ENCODE data around the gene CST3.
"Not testable (repeated sequence)": the region's sequence is repeated elsewhere in the genome, so short reads cannot be mapped to it uniquely, and the experiment has no call there.

The CST3 gene

DNA sequence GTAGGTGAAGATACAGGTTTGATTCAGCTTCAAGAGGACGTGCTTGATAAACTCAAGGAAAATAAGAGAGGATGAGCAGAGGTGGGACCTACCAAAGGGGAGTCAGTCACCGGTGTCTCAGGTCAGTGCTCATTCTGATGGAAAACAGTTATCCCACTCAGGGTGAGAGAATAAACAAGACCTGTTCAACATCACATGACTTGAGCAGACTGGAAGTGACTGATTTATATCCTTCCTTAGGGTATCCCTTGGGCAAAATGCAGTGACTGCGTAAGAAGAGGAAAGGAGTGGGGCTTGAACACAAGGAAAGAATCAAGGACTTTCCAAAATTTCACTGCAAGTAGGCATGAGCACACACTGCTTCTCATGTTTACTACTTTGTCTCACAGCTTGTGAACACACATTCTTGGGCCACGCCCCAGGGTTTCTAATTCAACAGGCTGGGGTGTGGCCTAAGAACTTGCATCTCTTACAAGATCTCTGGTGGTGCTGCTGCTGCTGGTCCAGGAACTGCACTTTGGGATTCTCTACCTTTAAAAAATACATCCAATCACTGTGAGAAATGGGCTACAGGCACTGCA lies 11.6 kb downstream of the CST3 start:
- TF ChIP-seq, protein P1, sequence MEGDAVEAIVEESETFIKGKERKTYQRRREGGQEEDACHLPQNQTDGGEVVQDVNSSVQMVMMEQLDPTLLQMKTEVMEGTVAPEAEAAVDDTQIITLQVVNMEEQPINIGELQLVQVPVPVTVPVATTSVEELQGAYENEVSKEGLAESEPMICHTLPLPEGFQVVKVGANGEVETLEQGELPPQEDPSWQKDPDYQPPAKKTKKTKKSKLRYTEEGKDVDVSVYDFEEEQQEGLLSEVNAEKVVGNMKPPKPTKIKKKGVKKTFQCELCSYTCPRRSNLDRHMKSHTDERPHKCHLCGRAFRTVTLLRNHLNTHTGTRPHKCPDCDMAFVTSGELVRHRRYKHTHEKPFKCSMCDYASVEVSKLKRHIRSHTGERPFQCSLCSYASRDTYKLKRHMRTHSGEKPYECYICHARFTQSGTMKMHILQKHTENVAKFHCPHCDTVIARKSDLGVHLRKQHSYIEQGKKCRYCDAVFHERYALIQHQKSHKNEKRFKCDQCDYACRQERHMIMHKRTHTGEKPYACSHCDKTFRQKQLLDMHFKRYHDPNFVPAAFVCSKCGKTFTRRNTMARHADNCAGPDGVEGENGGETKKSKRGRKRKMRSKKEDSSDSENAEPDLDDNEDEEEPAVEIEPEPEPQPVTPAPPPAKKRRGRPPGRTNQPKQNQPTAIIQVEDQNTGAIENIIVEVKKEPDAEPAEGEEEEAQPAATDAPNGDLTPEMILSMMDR (IDR thresholded peaks at IDR 0.05; ENCODE audit: borderline replicate concordance, control extremely low read depth, extremely low read depth, insufficient read depth, missing control alignments) = no peak
- in situ Hi-C loops (cut with MboI; ENCODE audit: low sequenced_read_pairs, unreplicated experiment) = no loop called here

DNA sequence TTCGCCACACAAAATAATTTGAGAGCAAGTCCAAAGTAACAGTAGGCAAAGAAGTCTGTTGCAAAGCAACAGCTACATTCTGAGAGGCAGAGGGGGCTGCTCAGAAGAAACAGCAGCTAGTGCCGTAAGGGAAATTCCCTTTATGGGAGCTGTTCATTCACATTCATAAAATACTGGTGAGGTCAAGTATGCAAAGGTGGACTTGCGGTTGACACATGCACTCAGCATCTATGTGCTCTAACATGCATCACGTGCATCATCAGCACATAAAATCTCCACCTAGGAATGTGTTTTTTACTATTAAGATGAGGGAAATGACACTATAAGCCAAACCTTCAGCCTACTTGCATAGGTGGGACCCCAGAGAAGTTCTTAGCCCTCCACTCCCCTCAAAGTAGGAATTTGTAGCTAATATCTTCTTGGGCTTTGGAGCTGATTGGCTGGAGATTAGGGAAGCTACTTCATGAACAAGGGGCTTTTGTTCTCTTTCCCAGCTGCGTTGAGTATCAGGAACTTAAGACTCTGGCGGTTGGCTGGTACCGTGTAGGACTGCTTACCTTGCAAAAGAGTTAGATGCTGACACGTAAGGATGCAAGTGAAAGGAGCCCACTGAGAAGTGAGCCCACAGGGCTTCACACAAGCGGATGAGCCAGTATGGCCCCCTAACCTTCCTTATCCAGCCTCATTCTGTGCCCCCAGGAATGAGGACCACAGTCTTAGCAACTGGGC lies 12.4 kb downstream of the CST3 start:
- TF ChIP-seq, protein P1 (IDR thresholded peaks at IDR 0.05; ENCODE audit: borderline replicate concordance, control extremely low read depth, extremely low read depth, insufficient read depth, missing control alignments) = no peak
- DNase-seq (ENCODE audit: low spot score) = no peak
- in situ Hi-C loops (cut with MboI; ENCODE audit: low sequenced_read_pairs, unreplicated experiment) = no loop called here

More for the DNA sequence above, 11.6 kb downstream of the CST3 start:
- no peak for DNase-seq (ENCODE audit: low spot score)

DNA sequence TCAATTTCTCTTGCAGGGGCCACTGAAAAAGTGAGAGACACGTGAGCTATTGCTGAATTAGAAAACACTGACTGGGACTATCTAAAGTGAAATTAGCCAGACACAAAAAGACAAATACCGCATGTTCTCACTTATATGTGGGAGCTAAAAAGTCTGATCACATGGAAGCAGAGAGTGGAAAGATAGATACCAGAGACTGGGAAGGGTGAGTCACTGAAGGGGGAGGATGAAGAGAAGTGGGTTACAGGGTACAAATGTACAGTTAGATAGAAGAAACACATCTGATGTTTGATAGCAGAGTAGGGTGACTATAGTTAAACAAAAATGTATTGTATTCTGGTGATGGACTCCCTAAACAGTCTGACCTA lies 13.4 kb downstream of the CST3 start:
- in situ Hi-C loops (cut with MboI; ENCODE audit: low sequenced_read_pairs, unreplicated experiment) = no loop called here
- DNase-seq (ENCODE audit: low spot score) = no peak
- TF ChIP-seq, protein P1 (IDR thresholded peaks at IDR 0.05; ENCODE audit: borderline replicate concordance, control extremely low read depth, extremely low read depth, insufficient read depth, missing control alignments) = no peak

- TF ChIP-seq, protein P1 (IDR thresholded peaks at IDR 0.05; ENCODE audit: borderline replicate concordance, control extremely low read depth, extremely low read depth, insufficient read depth, missing control alignments) = no peak
- no peak for DNase-seq (ENCODE audit: low spot score)
- in situ Hi-C loops (cut with MboI; ENCODE audit: low sequenced_read_pairs, unreplicated experiment) = no loop called here
Measured at GRCh38 chr20:23623666-23624323, 14.0 kb downstream of the CST3 start.

GRCh38 chr20:23622839-23623343 lies 14.9 kb downstream of the CST3 start:
- TF ChIP-seq, protein P1 (IDR thresholded peaks at IDR 0.05; ENCODE audit: borderline replicate concordance, control extremely low read depth, extremely low read depth, insufficient read depth, missing control alignments) = no peak
- in situ Hi-C loops (cut with MboI; ENCODE audit: low sequenced_read_pairs, unreplicated experiment) = no loop called here

GRCh38 chr20:23622401-23622800 lies 15.4 kb downstream of the CST3 start:
- in situ Hi-C loops (cut with MboI; ENCODE audit: low sequenced_read_pairs, unreplicated experiment); DNase-seq (ENCODE audit: low spot score): not testable (repeated sequence)

More at GRCh38 chr20:23622839-23623343, 14.9 kb downstream of the CST3 start:
- no peak for DNase-seq (ENCODE audit: low spot score)

DNA sequence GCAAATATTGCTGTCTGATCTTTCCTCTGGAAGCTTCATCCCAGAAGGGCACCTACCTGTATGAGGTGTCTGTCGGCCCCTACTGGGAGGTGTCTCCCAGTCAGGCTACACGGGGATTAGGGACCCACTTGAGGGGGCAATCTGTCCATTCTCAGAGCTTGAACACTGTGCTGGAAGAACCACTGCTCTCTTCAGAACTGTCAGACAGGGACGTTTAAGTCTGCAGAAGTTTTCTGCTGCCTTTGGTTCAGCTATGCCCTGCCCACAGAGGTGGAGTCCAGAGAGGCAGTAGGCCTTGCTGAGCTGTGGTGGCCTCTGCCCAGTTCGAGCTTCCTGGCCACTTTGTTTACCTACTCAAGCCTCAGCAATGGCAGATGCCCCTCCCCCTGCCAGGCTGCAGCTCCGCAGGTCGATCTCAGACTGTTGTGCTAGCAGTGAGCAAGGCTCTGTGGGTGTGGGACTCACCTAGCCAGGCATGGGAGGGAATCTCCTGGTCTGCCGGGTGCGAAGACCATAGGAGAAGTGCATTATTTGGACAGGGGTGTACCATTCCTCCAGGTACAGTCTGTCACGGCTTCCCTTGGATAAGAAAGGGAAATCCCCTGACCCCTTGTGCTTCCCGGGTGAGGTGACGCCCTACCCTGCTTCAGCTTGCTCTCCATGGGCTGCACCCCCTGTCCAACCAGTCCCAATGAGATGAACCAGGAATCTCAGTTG lies 16.9 kb downstream of the CST3 start:
- in situ Hi-C loops (cut with MboI; ENCODE audit: low sequenced_read_pairs, unreplicated experiment); DNase-seq (ENCODE audit: low spot score): not testable (repeated sequence)

All from GM13976 (cell line).